ENCODE data around the gene C2orf72. TPM values are rescaled to one million over a fixed set of nuclear protein-coding genes. Genes with fewer than 3 reads are reported as not detected.

C2orf72 gene
- polyA plus RNA-seq, 3 donors, result not detected

GRCh38 chr2:231015926-231016325, 21.4 kb upstream of the C2orf72 start:
- DNase-seq, result no peak
- intact Hi-C loops (cut with micrococcal nuclease), result no loop called here

GRCh38 chr2:231016566-231017230, 20.6 kb upstream of the C2orf72 start:
- Histone ChIP-seq H3K4me3 (replicated peaks in 1 of 3; ENCODE audit: low read depth in 2 of 3, low read length in 3 of 3) (no peak overlapping the region), H2AFZ (ENCODE audit: insufficient read depth, low read depth, low read length, poor library complexity, severe bottlenecking) (no peak overlapping the region), H3K79me2 (ENCODE audit: insufficient read depth, low read length) (no peaks in the 10 kb centered on the region), H3K27me3 (ENCODE audit: control insufficient read depth in 2 of 2, insufficient read depth in 2 of 2, low read length in 2 of 2) (no peaks in the 10 kb centered on the region), H3K36me3 (replicated peaks in 1 of 2; ENCODE audit: control insufficient read depth in 1 of 2, insufficient read depth in 2 of 2, low read length in 2 of 2) (no peaks in the 10 kb centered on the region), H3K9me3 (replicated peaks in 1 of 2; ENCODE audit: control insufficient read depth in 1 of 2, insufficient read depth in 1 of 2, low read length in 2 of 2) (no peaks in the 10 kb centered on the region), H3K27ac (ENCODE audit: low read depth in 1 of 2, low read length in 2 of 2) (no peak overlapping the region), H3K4me2 (replicated peaks; ENCODE audit: extremely low read depth, low read length, poor library complexity, severe bottlenecking) (no peak overlapping the region), H4K20me1 (ENCODE audit: insufficient read depth, low read length) (no peaks in the 10 kb centered on the region), H3K9ac (ENCODE audit: insufficient read depth, low read length, poor library complexity, severe bottlenecking) (no peak overlapping the region), H3K4me1 (ENCODE audit: control insufficient read depth in 1 of 2, insufficient read depth in 2 of 2, low read length in 2 of 2) (peaks cover 0 to 11% of the 10 kb centered on the region in 2 donors)
- DNase-seq, result no peak
- H3K36me3 Mint-ChIP-seq, result no peaks in the 10 kb centered on the region
- TF ChIP-seq, protein P1, sequence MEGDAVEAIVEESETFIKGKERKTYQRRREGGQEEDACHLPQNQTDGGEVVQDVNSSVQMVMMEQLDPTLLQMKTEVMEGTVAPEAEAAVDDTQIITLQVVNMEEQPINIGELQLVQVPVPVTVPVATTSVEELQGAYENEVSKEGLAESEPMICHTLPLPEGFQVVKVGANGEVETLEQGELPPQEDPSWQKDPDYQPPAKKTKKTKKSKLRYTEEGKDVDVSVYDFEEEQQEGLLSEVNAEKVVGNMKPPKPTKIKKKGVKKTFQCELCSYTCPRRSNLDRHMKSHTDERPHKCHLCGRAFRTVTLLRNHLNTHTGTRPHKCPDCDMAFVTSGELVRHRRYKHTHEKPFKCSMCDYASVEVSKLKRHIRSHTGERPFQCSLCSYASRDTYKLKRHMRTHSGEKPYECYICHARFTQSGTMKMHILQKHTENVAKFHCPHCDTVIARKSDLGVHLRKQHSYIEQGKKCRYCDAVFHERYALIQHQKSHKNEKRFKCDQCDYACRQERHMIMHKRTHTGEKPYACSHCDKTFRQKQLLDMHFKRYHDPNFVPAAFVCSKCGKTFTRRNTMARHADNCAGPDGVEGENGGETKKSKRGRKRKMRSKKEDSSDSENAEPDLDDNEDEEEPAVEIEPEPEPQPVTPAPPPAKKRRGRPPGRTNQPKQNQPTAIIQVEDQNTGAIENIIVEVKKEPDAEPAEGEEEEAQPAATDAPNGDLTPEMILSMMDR (IDR thresholded peaks at IDR 0.05), result no peak
- no peak overlapping the region for H3K4me3 Mint-ChIP-seq
- H3K4me1 Mint-ChIP-seq, result peaks cover 9% of the 10 kb centered on the region
- H3K27ac Mint-ChIP-seq, result no peak overlapping the region
- H3K27me3 Mint-ChIP-seq (ENCODE audit: low read depth in 3 of 3), result peaks cover 6 to 19% (median 13%) of the 10 kb centered on the region in 3 donors
- WGBS (ENCODE audit: insufficient coverage), result 100% methylated on average over 2 of the region's 6 CpGs
- intact Hi-C loops (cut with micrococcal nuclease), result no loop called here
- H3K9me3 Mint-ChIP-seq, result no peaks in the 10 kb centered on the region

More at GRCh38 chr2:231015926-231016325, 21.4 kb upstream of the C2orf72 start:
- H3K27me3 Mint-ChIP-seq (ENCODE audit: low read depth in 3 of 3), result peaks cover 6 to 19% (median 13%) of the 10 kb centered on the region in 3 donors
- H3K27ac Mint-ChIP-seq, result no peak overlapping the region
- H3K4me1 Mint-ChIP-seq, result peaks cover 9% of the 10 kb centered on the region
- H4K20me1 ChIP-seq (ENCODE audit: insufficient read depth, low read length), result no peaks in the 10 kb centered on the region
- H3K36me3 Mint-ChIP-seq, result no peaks in the 10 kb centered on the region
- WGBS (ENCODE audit: insufficient coverage), result 94% methylated on average over 3 of the region's 3 CpGs
- no peak overlapping the region for H2AFZ ChIP-seq (ENCODE audit: insufficient read depth, low read depth, low read length, poor library complexity, severe bottlenecking)
- no peak overlapping the region for H3K9ac ChIP-seq (ENCODE audit: insufficient read depth, low read length, poor library complexity, severe bottlenecking)
- H3K4me3 ChIP-seq (replicated peaks in 1 of 3; ENCODE audit: low read depth in 2 of 3, low read length in 3 of 3), result no peak overlapping the region
- H3K4me3 Mint-ChIP-seq, result no peak overlapping the region
- H3K27me3 ChIP-seq (ENCODE audit: control insufficient read depth in 2 of 2, insufficient read depth in 2 of 2, low read length in 2 of 2), result no peaks in the 10 kb centered on the region
- H3K9me3 Mint-ChIP-seq, result no peaks in the 10 kb centered on the region
- H3K4me1 ChIP-seq (ENCODE audit: control insufficient read depth in 1 of 2, insufficient read depth in 2 of 2, low read length in 2 of 2), result peaks cover 0 to 11% of the 10 kb centered on the region in 2 donors
- no peaks in the 10 kb centered on the region for H3K36me3 ChIP-seq (replicated peaks in 1 of 2; ENCODE audit: control insufficient read depth in 1 of 2, insufficient read depth in 2 of 2, low read length in 2 of 2)
- H3K4me2 ChIP-seq (replicated peaks; ENCODE audit: extremely low read depth, low read length, poor library complexity, severe bottlenecking), result no peak overlapping the region
- H3K27ac ChIP-seq (ENCODE audit: low read depth in 1 of 2, low read length in 2 of 2), result no peak overlapping the region
- H3K9me3 ChIP-seq (replicated peaks in 1 of 2; ENCODE audit: control insufficient read depth in 1 of 2, insufficient read depth in 1 of 2, low read length in 2 of 2), result no peaks in the 10 kb centered on the region
- TF ChIP-seq, protein P1 (IDR thresholded peaks at IDR 0.05), result no peak
- no peaks in the 10 kb centered on the region for H3K79me2 ChIP-seq (ENCODE audit: insufficient read depth, low read length)
